Fibroblast of upper back skin (primary cell): ENCODE measurements around the gene JPH2.
A peak's percentile ranks its signal among the peaks of the same experiment; 100 is the strongest.

Experiments used
- DNase-seq: peaks from one replicate; pipeline ENCODE4 v3.0.0-alpha.2; 2013

JPH2 gene

GRCh38 chr20:44187772-44188709 is 1.1 kb upstream of the JPH2 start:
- peak; percentile 53 for DNase-seq

- DNase-seq = peak; percentile 7
Measured at GRCh38 chr20:44186674-44187053, 324 bp downstream of the JPH2 start.

GRCh38 chr20:44186201-44186600 is 787 bp downstream of the JPH2 start:
- DNase-seq = no peak

- no peak for DNase-seq
Measured at GRCh38 chr20:44185574-44185973, 1.4 kb downstream of the JPH2 start.

- no peak for DNase-seq
Measured at GRCh38 chr20:44183282-44183681, 3.7 kb downstream of the JPH2 start.

- no peak for DNase-seq
Measured at GRCh38 chr20:44182863-44183262, 4.1 kb downstream of the JPH2 start.

- DNase-seq = no peak
Measured at GRCh38 chr20:44182135-44182765, 4.7 kb downstream of the JPH2 start.

- DNase-seq = no peak
Measured at GRCh38 chr20:44181611-44182010, 5.4 kb downstream of the JPH2 start.

- DNase-seq = peak; percentile 85
Measured at GRCh38 chr20:44180814-44181213, 6.2 kb downstream of the JPH2 start.

- no peak for DNase-seq
Measured at GRCh38 chr20:44176833-44177534, 10.0 kb downstream of the JPH2 start.

- DNase-seq = no peak
Measured at GRCh38 chr20:44174996-44175765, 11.8 kb downstream of the JPH2 start.

- DNase-seq = no peak
Measured at GRCh38 chr20:44173846-44174245, 13.1 kb downstream of the JPH2 start.

- DNase-seq = no peak
Measured at GRCh38 chr20:44173116-44173515, 13.9 kb downstream of the JPH2 start.

GRCh38 chr20:44172572-44172950 is 14.4 kb downstream of the JPH2 start:
- DNase-seq = no peak

GRCh38 chr20:44171775-44172571 is 15.0 kb downstream of the JPH2 start:
- no peak for DNase-seq

GRCh38 chr20:44170816-44171410 is 16.1 kb downstream of the JPH2 start:
- DNase-seq = peak; percentile 35

- DNase-seq = no peak
Measured at GRCh38 chr20:44167736-44168135, 19.3 kb downstream of the JPH2 start.

GRCh38 chr20:44166477-44166876 is 20.5 kb downstream of the JPH2 start:
- peak; percentile 83 for DNase-seq

- DNase-seq = peak; percentile 74
Measured at GRCh38 chr20:44166008-44166407, 21.0 kb downstream of the JPH2 start.

GRCh38 chr20:44160133-44160532 is 26.9 kb downstream of the JPH2 start:
- DNase-seq = no peak

GRCh38 chr20:44159711-44160110 is 27.3 kb downstream of the JPH2 start:
- no peak for DNase-seq

- no peak for DNase-seq
Measured at GRCh38 chr20:44159125-44159524, 27.9 kb downstream of the JPH2 start.
